ENCODE data around the gene HTRA3. TPM values are rescaled to one million over a fixed set of nuclear protein-coding genes. Genes with fewer than 3 reads are reported as not detected.

The HTRA3 gene
- total RNA-seq, 2 experiments from 2014 or later: not detected

GRCh38 chr4:8296491-8296890 lies 26.9 kb downstream of the HTRA3 start:
- peaks cover 5% of the 10 kb centered on the region for H3K27me3 Mint-ChIP-seq
- CTCF ChIA-PET: no interaction called here
- POLR2A ChIA-PET: no interaction called here
- H3K9me3 Mint-ChIP-seq: no peaks in the 10 kb centered on the region
- H3K4me1 Mint-ChIP-seq: no peaks in the 10 kb centered on the region
- no peak overlapping the region for H3K27ac Mint-ChIP-seq
- H3K36me3 Mint-ChIP-seq (ENCODE audit: low read depth): no peaks in the 10 kb centered on the region
- no peak overlapping the region for H3K4me3 Mint-ChIP-seq
- no peak for DNase-seq

GRCh38 chr4:8297141-8297601 lies 27.6 kb downstream of the HTRA3 start:
- Mint-ChIP-seq H3K4me1 (no peaks in the 10 kb centered on the region), H3K9me3 (no peaks in the 10 kb centered on the region), H3K36me3 (ENCODE audit: low read depth) (no peaks in the 10 kb centered on the region), H3K27me3 (peaks cover 5% of the 10 kb centered on the region), H3K27ac (no peak overlapping the region), H3K4me3 (no peak overlapping the region)
- DNase-seq: no peak
- ChIA-PET CTCF (no interaction called here), POLR2A (no interaction called here)

- ChIA-PET POLR2A (no interaction called here), CTCF (no interaction called here)
- no peak for DNase-seq
- Mint-ChIP-seq H3K4me1 (no peaks in the 10 kb centered on the region), H3K4me3 (no peak overlapping the region), H3K27ac (no peak overlapping the region), H3K27me3 (peaks cover 5% of the 10 kb centered on the region), H3K36me3 (ENCODE audit: low read depth) (no peaks in the 10 kb centered on the region), H3K9me3 (no peaks in the 10 kb centered on the region)
Observed at GRCh38 chr4:8297691-8298485, 28.3 kb downstream of the HTRA3 start.

- POLR2A ChIA-PET: no interaction called here
- Mint-ChIP-seq H3K27me3 (peaks cover 7% of the 10 kb centered on the region), H3K4me1 (no peaks in the 10 kb centered on the region), H3K4me3 (no peak overlapping the region), H3K9me3 (no peaks in the 10 kb centered on the region), H3K36me3 (ENCODE audit: low read depth) (no peaks in the 10 kb centered on the region), H3K27ac (no peak overlapping the region)
- CTCF ChIA-PET: interaction anchor here (1.4 kb wide), 1 partner anchor 102 kb away, joined by 3 read pairs; no protein-coding TSS in a partner anchor
- no peak for DNase-seq
Observed at GRCh38 chr4:8300832-8301231, 31.3 kb downstream of the HTRA3 start.

- Mint-ChIP-seq H3K4me3 (no peak overlapping the region), H3K9me3 (no peaks in the 10 kb centered on the region), H3K27ac (no peak overlapping the region), H3K27me3 (peaks cover 7% of the 10 kb centered on the region), H3K4me1 (no peaks in the 10 kb centered on the region), H3K36me3 (ENCODE audit: low read depth) (no peaks in the 10 kb centered on the region)
- POLR2A ChIA-PET: no interaction called here
- no peak for DNase-seq
- CTCF ChIA-PET: interaction anchor here (1.4 kb wide), 1 partner anchor 101 kb away, joined by 3 read pairs; no protein-coding TSS in a partner anchor
Observed at GRCh38 chr4:8301851-8302730, 32.5 kb downstream of the HTRA3 start.

GRCh38 chr4:8303081-8303480 lies 33.5 kb downstream of the HTRA3 start:
- H3K27me3 Mint-ChIP-seq: peaks cover 7% of the 10 kb centered on the region
- no peaks in the 10 kb centered on the region for H3K36me3 Mint-ChIP-seq (ENCODE audit: low read depth)
- POLR2A ChIA-PET: no interaction called here
- H3K4me1 Mint-ChIP-seq: no peaks in the 10 kb centered on the region
- H3K27ac Mint-ChIP-seq: no peak overlapping the region
- H3K4me3 Mint-ChIP-seq: no peak overlapping the region
- no peaks in the 10 kb centered on the region for H3K9me3 Mint-ChIP-seq
- DNase-seq: no peak
- CTCF ChIA-PET: no interaction called here

- no peak for DNase-seq
- Mint-ChIP-seq H3K4me3 (no peak overlapping the region), H3K36me3 (ENCODE audit: low read depth) (no peaks in the 10 kb centered on the region), H3K4me1 (no peaks in the 10 kb centered on the region), H3K9me3 (no peaks in the 10 kb centered on the region), H3K27me3 (peaks cover 7% of the 10 kb centered on the region), H3K27ac (no peak overlapping the region)
- ChIA-PET CTCF (no interaction called here), POLR2A (no interaction called here)
Observed at GRCh38 chr4:8303485-8304281, 34.1 kb downstream of the HTRA3 start.

GRCh38 chr4:8304827-8305695 lies 35.5 kb downstream of the HTRA3 start:
- Mint-ChIP-seq H3K4me3 (no peak overlapping the region), H3K9me3 (no peaks in the 10 kb centered on the region), H3K4me1 (no peaks in the 10 kb centered on the region), H3K27ac (no peak overlapping the region), H3K27me3 (peaks cover 7% of the 10 kb centered on the region), H3K36me3 (ENCODE audit: low read depth) (no peaks in the 10 kb centered on the region)
- no peak for DNase-seq
- ChIA-PET CTCF (no interaction called here), POLR2A (no interaction called here)

- ChIA-PET CTCF (no interaction called here), POLR2A (no interaction called here)
- Mint-ChIP-seq H3K4me3 (no peak overlapping the region), H3K36me3 (ENCODE audit: low read depth) (no peaks in the 10 kb centered on the region), H3K27ac (no peak overlapping the region), H3K27me3 (peaks cover 3% of the 10 kb centered on the region), H3K4me1 (no peaks in the 10 kb centered on the region), H3K9me3 (no peaks in the 10 kb centered on the region)
- no peak for DNase-seq
Observed at GRCh38 chr4:8305851-8306471, 36.4 kb downstream of the HTRA3 start.

- Mint-ChIP-seq H3K4me3 (no peak overlapping the region), H3K27ac (no peak overlapping the region), H3K9me3 (no peaks in the 10 kb centered on the region), H3K4me1 (no peaks in the 10 kb centered on the region), H3K36me3 (ENCODE audit: low read depth) (no peaks in the 10 kb centered on the region), H3K27me3 (peaks cover 2% of the 10 kb centered on the region)
- DNase-seq: no peak
- POLR2A ChIA-PET: no interaction called here
- CTCF ChIA-PET: no interaction called here
Observed at GRCh38 chr4:8306511-8307021, 37.0 kb downstream of the HTRA3 start.

- Mint-ChIP-seq H3K36me3 (ENCODE audit: low read depth) (no peaks in the 10 kb centered on the region), H3K4me3 (no peak overlapping the region), H3K27me3 (peaks cover 4% of the 10 kb centered on the region), H3K4me1 (no peaks in the 10 kb centered on the region), H3K27ac (no peak overlapping the region), H3K9me3 (no peaks in the 10 kb centered on the region)
- ChIA-PET CTCF (no interaction called here), POLR2A (no interaction called here)
- DNase-seq: no peak
Observed at GRCh38 chr4:8307121-8307520, 37.6 kb downstream of the HTRA3 start.

GRCh38 chr4:8307714-8308113 lies 38.2 kb downstream of the HTRA3 start:
- DNase-seq: no peak
- Mint-ChIP-seq H3K4me1 (no peaks in the 10 kb centered on the region), H3K4me3 (no peak overlapping the region), H3K27me3 (peaks cover 7% of the 10 kb centered on the region), H3K27ac (no peak overlapping the region), H3K36me3 (ENCODE audit: low read depth) (no peaks in the 10 kb centered on the region), H3K9me3 (no peaks in the 10 kb centered on the region)
- POLR2A ChIA-PET: no interaction called here
- CTCF ChIA-PET: no interaction called here
